H9 (cell line): ENCODE results near the gene PEX10. TPM values are rescaled to one million over a fixed set of nuclear protein-coding genes. Genes with fewer than 3 reads are reported as not detected.

ENCODE experiments used
- DNase-seq: peaks from one replicate; pipeline ENCODE4 v3.0.0-alpha.2; 2017
- H2AFZ ChIP-seq: one replicate; pipeline ENCODE4 v1.6.1; 2013; ENCODE audit warnings: mild to moderate bottlenecking, low read length, control low read depth, moderate library complexity
- H2AK5ac ChIP-seq: 2 replicates; pipeline ENCODE4 v1.6.1; 2013; ENCODE audit warnings: low read length, control low read depth, mixed read lengths; ENCODE audit not compliant: insufficient read length
- H2BK120ac ChIP-seq: one replicate; pipeline ENCODE4 v1.6.1; 2013; ENCODE audit warnings: low read depth, mild to moderate bottlenecking, low read length, control low read depth, inconsistent platforms; ENCODE audit not compliant: poor library complexity, severe bottlenecking
- H2BK12ac ChIP-seq: 2 replicates; pipeline ENCODE4 v1.6.1; 2013; ENCODE audit warnings: low read length, control low read depth, mixed read lengths, low read depth; ENCODE audit not compliant: insufficient read length
- H2BK15ac ChIP-seq: 2 replicates; pipeline ENCODE4 v1.6.1; 2013; ENCODE audit warnings: low read depth, low read length, control low read depth
- H2BK20ac ChIP-seq: one replicate; pipeline ENCODE4 v1.6.1; 2013; ENCODE audit warnings: low read depth, mild to moderate bottlenecking, low read length, control low read depth, inconsistent platforms; ENCODE audit not compliant: poor library complexity, severe bottlenecking
- H2BK5ac ChIP-seq: 2 replicates; pipeline ENCODE4 v1.6.1; 2013; ENCODE audit warnings: low read length, control low read depth, mixed read lengths; ENCODE audit not compliant: insufficient read length
- H3K14ac ChIP-seq: 2 replicates; pipeline ENCODE4 v1.6.1; 2013; ENCODE audit warnings: low read length, control low read depth; ENCODE audit not compliant: insufficient read depth
- H3K18ac ChIP-seq: 2 replicates; pipeline ENCODE4 v1.6.1; 2013; ENCODE audit warnings: low read depth, mild to moderate bottlenecking, mixed read lengths, low read length, control low read depth; ENCODE audit not compliant: insufficient read length
- H3K23ac ChIP-seq: 2 replicates; pipeline ENCODE4 v1.6.1; 2013; ENCODE audit warnings: low read length, control low read depth, mixed read lengths, low read depth; ENCODE audit not compliant: insufficient read length
- H3K23me2 ChIP-seq: 2 replicates; pipeline ENCODE4 v1.6.1; 2013; ENCODE audit warnings: low read depth, mild to moderate bottlenecking, mixed read lengths, low read length, control low read depth; ENCODE audit not compliant: insufficient read length, poor library complexity, severe bottlenecking
- H3K27ac ChIP-seq: 2 replicates; pipeline ENCODE4 v1.5.1; 2013; ENCODE audit warnings: low read length, control low read depth, mixed read lengths, low read depth; ENCODE audit not compliant: insufficient read length
- H3K27me3 ChIP-seq: 2 replicates; pipeline ENCODE4 v1.6.1; 2013; ENCODE audit warnings: low read length, control low read depth, inconsistent platforms; ENCODE audit not compliant: insufficient read depth
- H3K4ac ChIP-seq: 2 replicates; pipeline ENCODE4 v1.6.1; 2013; ENCODE audit warnings: low read depth, mild to moderate bottlenecking, control low read depth, inconsistent platforms, low read length, moderate library complexity
- H3K4me1 ChIP-seq: 2 replicates; pipeline ENCODE4 v1.6.1; 2013; ENCODE audit warnings: low read length, control low read depth, inconsistent platforms; ENCODE audit not compliant: insufficient read depth
- H3K4me2 ChIP-seq: 2 replicates; pipeline ENCODE4 v1.6.1; 2013; ENCODE audit warnings: low read length, control low read depth, mixed read lengths; ENCODE audit not compliant: insufficient read length, insufficient read depth
- H3K56ac ChIP-seq: 2 replicates; pipeline ENCODE4 v1.6.1; 2013; ENCODE audit warnings: low read depth, mild to moderate bottlenecking, mixed read lengths, low read length, control low read depth; ENCODE audit not compliant: insufficient read length
- H3K79me1 ChIP-seq: 2 replicates; pipeline ENCODE4 v1.6.1; 2013; ENCODE audit warnings: low read depth, mild to moderate bottlenecking, moderate library complexity, low read length, control low read depth, inconsistent platforms; ENCODE audit not compliant: insufficient read depth, poor library complexity, severe bottlenecking
- H3K79me2 ChIP-seq: 2 replicates; pipeline ENCODE4 v1.6.1; 2013; ENCODE audit warnings: low read length, control low read depth, inconsistent platforms; ENCODE audit not compliant: insufficient read depth
- H3K9ac ChIP-seq: 2 replicates; pipeline ENCODE4 v1.6.1; 2013; ENCODE audit warnings: low read length, control low read depth, mixed read lengths; ENCODE audit not compliant: insufficient read length; ENCODE audit errors: extremely low read depth
- H3K9me3 ChIP-seq: one replicate; pipeline ENCODE4 v1.6.1; 2013; ENCODE audit warnings: low read depth, low read length, inconsistent platforms; ENCODE audit not compliant: control insufficient read depth
- H3T11ph ChIP-seq: one replicate; pipeline ENCODE4 v1.6.1; 2013; ENCODE audit warnings: mild to moderate bottlenecking, low read length, control low read depth, inconsistent platforms
- H4K20me1 ChIP-seq: one replicate; pipeline ENCODE4 v1.6.1; 2013; ENCODE audit not compliant: control insufficient read depth, insufficient read length, insufficient read depth
- H4K5ac ChIP-seq: 2 replicates; pipeline ENCODE4 v1.6.1; 2013; ENCODE audit warnings: low read depth, mild to moderate bottlenecking, mixed read lengths, low read length, control low read depth; ENCODE audit not compliant: insufficient read length
- H4K8ac ChIP-seq: replicated peaks from 2 replicates; pipeline ENCODE4 v1.6.1; 2013; ENCODE audit warnings: low read length, control low read depth, mixed read lengths, low read depth; ENCODE audit not compliant: insufficient read length
- H4K91ac ChIP-seq: 2 replicates; pipeline ENCODE4 v1.6.1; 2013; ENCODE audit warnings: low read depth, mild to moderate bottlenecking, moderate library complexity, mixed read lengths, low read length, control low read depth; ENCODE audit not compliant: insufficient read length
- H3K27ac Mint-ChIP-seq, 3 experiments: 2 replicates in 2 of 3; 3 replicates in 1 of 3; pipeline ENCODE4 v1.8.0; 2020 to 2021; ENCODE audit warnings: mixed read lengths in 3 of 3, mild to moderate bottlenecking in 1 of 3, moderate library complexity in 1 of 3
- H3K27me3 Mint-ChIP-seq: 2 replicates; pipeline ENCODE4 v1.8.0; 2021; ENCODE audit warnings: low read depth, mild to moderate bottlenecking, moderate library complexity, mixed read lengths
- H3K36me3 Mint-ChIP-seq, 3 experiments: 2 replicates in 2 of 3; 3 replicates in 1 of 3; pipeline ENCODE4 v1.8.0; 2020 to 2021; ENCODE audit warnings: low read depth in 3 of 3, mixed read lengths in 3 of 3; ENCODE audit not compliant: insufficient read depth in 1 of 3
- H3K4me1 Mint-ChIP-seq, 2 experiments: 2 replicates each; pipeline ENCODE4 v1.8.0; 2020; ENCODE audit warnings: mixed read lengths in 2 of 2
- H3K4me3 Mint-ChIP-seq, 2 experiments: 2 replicates in 1 of 2; 3 replicates in 1 of 2; pipeline ENCODE4 v1.8.0; 2020 to 2021; ENCODE audit warnings: mild to moderate bottlenecking in 2 of 2, mixed read lengths in 2 of 2, moderate library complexity in 1 of 2
- H3K9me3 Mint-ChIP-seq, 2 experiments: 2 replicates in 1 of 2; 3 replicates in 1 of 2; pipeline ENCODE4 v1.8.0; 2020; ENCODE audit warnings: mild to moderate bottlenecking in 2 of 2, mixed read lengths in 2 of 2, moderate library complexity in 1 of 2
- CTCF ChIP-seq: fragments of 200-600 bp; sonication (generic); conservative IDR thresholded peaks from 3 replicates; pipeline ENCODE4 v1.8.0; 2021; ENCODE audit warnings: antibody characterized with exemption, mild to moderate bottlenecking
- WGBS: extraction: QIAGEN DNeasy Blood & Tissue Kit; methylation state at CpG from one replicate; pipeline ENCODE4 v1.1.7; 2013; ENCODE audit warnings: missing lambda C conversion rate, low lambda C conversion rate, mixed read lengths; ENCODE audit not compliant: insufficient read length; ENCODE audit errors: extremely low coverage; 5-methylcytosine and 5-hydroxymethylcytosine counted together
- total RNA-seq: library from RNA; stranded (reverse); gene quantifications from 2 replicates; pipeline ENCODE4 v1.2.1, GENCODE V29; 2021

Gene PEX10
- total RNA-seq, 1 experiment from 2014 or later = 34.4 TPM

GRCh38 chr1:2409745-2410144 lies 2.6 kb downstream of the PEX10 start:
- no peak overlapping the region for H3K4me2 ChIP-seq
- H4K5ac ChIP-seq = no peak overlapping the region
- no peak for TF ChIP-seq CTCF
- no peak overlapping the region for H2BK5ac ChIP-seq
- H3K9me3 ChIP-seq = no peaks in the 10 kb centered on the region
- H2BK120ac ChIP-seq = no peak overlapping the region
- no peaks in the 10 kb centered on the region for H4K20me1 ChIP-seq
- no peak overlapping the region for H2AFZ ChIP-seq
- H3K4me1 Mint-ChIP-seq = peaks cover 16 to 23% of the 10 kb centered on the region in 2 experiments
- no peaks in the 10 kb centered on the region for H3K79me2 ChIP-seq
- H3K18ac ChIP-seq = no peak overlapping the region
- no peak overlapping the region for H3K56ac ChIP-seq
- H4K8ac ChIP-seq = no peak overlapping the region
- peaks cover 15% of the 10 kb centered on the region for H3K23me2 ChIP-seq
- H3K4me1 ChIP-seq = no peaks in the 10 kb centered on the region
- H2BK20ac ChIP-seq = no peak overlapping the region
- no CpG with 5 or more reads among the region's 12 CpGs for WGBS
- H2BK12ac ChIP-seq = no peak overlapping the region
- no peak overlapping the region for H4K91ac ChIP-seq
- H3K27me3 ChIP-seq = no peaks in the 10 kb centered on the region
- H3K79me1 ChIP-seq = no peaks in the 10 kb centered on the region
- H3K9me3 Mint-ChIP-seq = no peaks in the 10 kb centered on the region
- DNase-seq = no peak
- H3K23ac ChIP-seq = no peak overlapping the region
- no peak overlapping the region for H2BK15ac ChIP-seq
- no peak overlapping the region for H3K14ac ChIP-seq
- H3T11ph ChIP-seq = no peak overlapping the region
- H3K4me3 Mint-ChIP-seq = no peak overlapping the region
- H3K27ac ChIP-seq = no peak overlapping the region
- H2AK5ac ChIP-seq = no peak overlapping the region
- no peaks in the 10 kb centered on the region; the same call in none of the 2 replicates for H3K27me3 Mint-ChIP-seq
- H3K9ac ChIP-seq = no peak overlapping the region
- H3K27ac Mint-ChIP-seq = no peak overlapping the region
- H3K4ac ChIP-seq = no peak overlapping the region
- peaks cover 13 to 47% (median 39%) of the 10 kb centered on the region in 3 experiments; a peak in 6 of 7 replicates for H3K36me3 Mint-ChIP-seq
